Endothelial cell of umbilical vein (primary cell): ENCODE data around the gene NAGLU. TPM values are rescaled to one million over a fixed set of nuclear protein-coding genes. Genes with fewer than 3 reads are reported as not detected.
"Not testable (repeated sequence)": the region's sequence is repeated elsewhere in the genome, so short reads cannot be mapped to it uniquely, and the experiment has no call there.

ENCODE experiments used
- BruUV-seq: library from RNA; stranded (reverse); fragments of 400-500 nt; replicated peaks from 2 replicates; lab custom pipeline; 2021; lab: Mats Ljungman, UMichigan
- CTCF ChIA-PET: fragments of 300-600, 350-600 bp; sonication (Branson Sonifier 250); formaldehyde crosslinking; loops from one replicate; lab custom pipeline; 2021; ENCODE audit warnings: antibody characterized with exemption, inconsistent platforms; lab: Charles Lee
- POLR2A ChIA-PET: fragments of 300-600, 350-600 bp; sonication (Branson Sonifier 250); formaldehyde crosslinking; loops from one replicate; lab custom pipeline; 2021; ENCODE audit warnings: antibody characterized with exemption, inconsistent platforms; lab: Charles Lee
- DNase-seq: peaks from one replicate; pipeline ENCODE4 v3.0.0-alpha.2; 2011; ENCODE audit warnings: low read depth, low spot score
- FAIRE-seq: peaks from 2 replicates; lab custom pipeline; 2011; peaks lifted over from hg19 to GRCh38; lab: Jason Lieb, UNC
- H2AFZ ChIP-seq: 2 replicates; pipeline ENCODE4 v1.6.0; 2012; ENCODE audit warnings: low read depth, low read length, control low read depth, inconsistent platforms
- H3K27ac ChIP-seq: 2 replicates; pipeline ENCODE4 v1.5.1; 2011; ENCODE audit warnings: low read depth, mild to moderate bottlenecking, control low read depth, low read length, moderate library complexity; ENCODE audit not compliant: insufficient read depth
- H3K27me3 ChIP-seq, 2 experiments: 2 replicates each; pipeline versions ENCODE4 v1.6.0 to v1.6.1; 2011; ENCODE audit warnings: low read length in 2 of 2, mixed read lengths in 1 of 2; ENCODE audit not compliant: control insufficient read depth in 2 of 2, insufficient read depth in 2 of 2
- H3K36me3 ChIP-seq, 2 experiments: 2 replicates in 1 of 2; 3 replicates in 1 of 2; pipeline ENCODE4 v1.5.1; 2011; ENCODE audit warnings: low read length in 2 of 2, mild to moderate bottlenecking in 1 of 2, moderate library complexity in 1 of 2; ENCODE audit not compliant: control insufficient read depth in 2 of 2, insufficient read depth in 2 of 2; ENCODE audit errors: extremely low read depth in 1 of 2
- H3K4me1 ChIP-seq: 3 replicates; pipeline ENCODE4 v1.5.1; 2011; ENCODE audit warnings: mild to moderate bottlenecking, low read length; ENCODE audit not compliant: control insufficient read depth, insufficient read depth; ENCODE audit errors: extremely low read depth
- H3K4me2 ChIP-seq: 2 replicates; pipeline ENCODE4 v1.6.1; 2011; ENCODE audit warnings: low read length, control low read depth, mixed read lengths; ENCODE audit not compliant: insufficient read depth
- H3K4me3 ChIP-seq, 3 experiments: fragments of 200-600 bp in 1 of 3; sonication (generic), shearing (Covaris generic) in 1 of 3; replicated peaks in 1 of 3; 2 replicates each; pipeline ENCODE4 v1.5.1; 2011 to 2016; ENCODE audit warnings: control low read depth in 3 of 3, low read length in 3 of 3, mild to moderate bottlenecking in 2 of 3, inconsistent platforms in 1 of 3, low read depth in 1 of 3, moderate library complexity in 1 of 3; ENCODE audit not compliant: insufficient read depth in 1 of 3
- H3K79me2 ChIP-seq: 2 replicates; pipeline ENCODE4 v1.6.0; 2012; ENCODE audit warnings: low read length, inconsistent platforms; ENCODE audit not compliant: control insufficient read depth, insufficient read depth
- H3K9ac ChIP-seq: replicated peaks from 2 replicates; pipeline ENCODE3; 2011; ENCODE audit warnings: low read length, control low read depth; ENCODE audit not compliant: insufficient read depth; ENCODE audit errors: extremely low read depth
- H3K9me1 ChIP-seq: replicated peaks from 3 replicates; pipeline ENCODE4 v1.6.0; 2011; ENCODE audit warnings: mild to moderate bottlenecking, low read length; ENCODE audit not compliant: control insufficient read depth, insufficient read depth; ENCODE audit errors: extremely low read depth
- H3K9me3 ChIP-seq: replicated peaks from 2 replicates; pipeline ENCODE4 v1.5.1; 2012; ENCODE audit warnings: low read length, inconsistent platforms; ENCODE audit not compliant: control insufficient read depth, insufficient read depth
- H4K20me1 ChIP-seq: replicated peaks from 2 replicates; pipeline ENCODE3; 2011; ENCODE audit warnings: mild to moderate bottlenecking, low read length; ENCODE audit not compliant: control insufficient read depth, insufficient read depth; ENCODE audit errors: extremely low read depth
- CTCF ChIP-seq, 2 donors: IDR thresholded peaks; 1 replicate in 1 of 2; 2 replicates in 1 of 2; pipeline ENCODE4 v1.5.1; 2011; ENCODE audit warnings: low read length in 2 of 2, mild to moderate bottlenecking in 2 of 2, moderate library complexity in 2 of 2, control low read depth in 1 of 2, inconsistent platforms in 1 of 2, low read depth in 1 of 2; ENCODE audit not compliant: insufficient read depth in 1 of 2; ENCODE audit errors: extremely low read depth in 1 of 2
- EZH2 ChIP-seq: IDR thresholded peaks from 2 replicates; pipeline ENCODE4 v1.6.1; 2012; ENCODE audit warnings: borderline replicate concordance, low read depth, mild to moderate bottlenecking, moderate library complexity, low read length, inconsistent platforms; ENCODE audit not compliant: severe bottlenecking
- FOS ChIP-seq: IDR thresholded peaks from 2 replicates; pipeline ENCODE4 v1.6.1; 2011; ENCODE audit warnings: mild to moderate bottlenecking, low read length, moderate library complexity, borderline replicate concordance; ENCODE audit not compliant: insufficient read depth
- GATA2 ChIP-seq: IDR thresholded peaks from 2 replicates; pipeline ENCODE4 v1.7.0; 2011; ENCODE audit warnings: low read depth, mild to moderate bottlenecking, moderate library complexity, mixed read lengths, low read length; ENCODE audit not compliant: insufficient read length, insufficient read depth
- JUN ChIP-seq: IDR thresholded peaks from 2 replicates; pipeline ENCODE4 v1.6.1; 2011; ENCODE audit warnings: borderline replicate concordance, low read depth; ENCODE audit not compliant: insufficient read length, insufficient read depth
- MAX ChIP-seq: IDR thresholded peaks from 2 replicates; pipeline ENCODE4 v1.6.1; 2011; ENCODE audit not compliant: insufficient read depth, insufficient read length
- MYC ChIP-seq: IDR thresholded peaks from one replicate; pipeline ENCODE4 v1.6.1; 2011; ENCODE audit warnings: mild to moderate bottlenecking, low read depth, low read length
- POLR2A ChIP-seq: IDR thresholded peaks from 2 replicates; pipeline ENCODE4 v1.6.1; 2012; ENCODE audit warnings: low read depth, mild to moderate bottlenecking, control low read depth, low read length
- POLR2AphosphoS5 ChIP-seq: IDR thresholded peaks from 2 replicates; pipeline ENCODE4 v1.6.1; 2012; ENCODE audit warnings: low read depth, mild to moderate bottlenecking, control low read depth, low read length, moderate library complexity; ENCODE audit not compliant: insufficient read depth
- dilution Hi-C: fragments of 300-500 bp; cut with MboI; formaldehyde crosslinking; loops from one replicate; pipeline ENCODE4 v1.15.0; 2019; ENCODE audit warnings: low sequenced_read_pairs; ENCODE audit not compliant: extremely low pct_ligation_motif_present
- intact Hi-C: fragments of 100-400 bp; cut with micrococcal nuclease; formaldehyde crosslinking; loops from one replicate; pipeline ENCODE4 v1.10.0; 2022
- polyA plus RNA-seq, 4 experiments: library from polyadenylated mRNA; depleted of rRNA in 3 of 4; stranded (reverse) in 3 of 4; unstranded in 1 of 4; fragments of >200 nt; gene quantifications; 2 replicates each; pipeline versions ENCODE4 v1.2.1 to v1.2.3, GENCODE V29; 2011 to 2012; ENCODE audit warnings: missing spikeins in 1 of 4
- total RNA-seq: library from RNA; stranded (reverse); gene quantifications from 2 replicates; pipeline ENCODE4 v1.2.3, GENCODE V29; 2021

The NAGLU gene
- total and polyA plus RNA-seq, 2 donors (not counting 3 experiments of a cell fraction or from before 2014, with no cell fraction given): 50.2 to 54.2 TPM

- Histone ChIP-seq H3K4me2 (peak overlapping the region; percentile 42), H2AFZ (no peak overlapping the region), H3K4me1 (peaks cover 5% of the 10 kb centered on the region), H3K27me3 (no peaks in the 10 kb centered on the region), H3K9me1 (no peaks in the 10 kb centered on the region), H3K9ac (no peak overlapping the region), H3K4me3 (no peak overlapping the region), H3K9me3 (no peaks in the 10 kb centered on the region), H4K20me1 (no peaks in the 10 kb centered on the region), H3K79me2 (peaks cover 10% of the 10 kb centered on the region), H3K27ac (no peak overlapping the region), H3K36me3 (no peaks in the 10 kb centered on the region)
- intact Hi-C loops: no loop called here
- dilution Hi-C loops: no loop called here
- BruUV-seq: no TSS peak
- TF ChIP-seq CTCF (IDR thresholded peaks at IDR 0.05; ENCODE audit: extremely low read depth in 1 of 2, insufficient read depth in 1 of 2, low read depth in 1 of 2, low read length in 2 of 2) (no peak), GATA2 (no peak), JUN (no peak), POLR2AphosphoS5 (no peak), EZH2 (no peak), FOS (no peak), MYC (no peak), POLR2A (no peak), MAX (no peak)
- DNase-seq (no peak), FAIRE-seq (no peak)
- POLR2A ChIA-PET: no interaction called here
- CTCF ChIA-PET: interaction anchor here (0.8 to 1.3 kb wide), 4 partner anchors 9 to 130 kb away, joined by 3 read pairs; no protein-coding TSS in a partner anchor
Observed at GRCh38 chr17:42548993-42549755, 13.1 kb downstream of the NAGLU start.

DNA sequence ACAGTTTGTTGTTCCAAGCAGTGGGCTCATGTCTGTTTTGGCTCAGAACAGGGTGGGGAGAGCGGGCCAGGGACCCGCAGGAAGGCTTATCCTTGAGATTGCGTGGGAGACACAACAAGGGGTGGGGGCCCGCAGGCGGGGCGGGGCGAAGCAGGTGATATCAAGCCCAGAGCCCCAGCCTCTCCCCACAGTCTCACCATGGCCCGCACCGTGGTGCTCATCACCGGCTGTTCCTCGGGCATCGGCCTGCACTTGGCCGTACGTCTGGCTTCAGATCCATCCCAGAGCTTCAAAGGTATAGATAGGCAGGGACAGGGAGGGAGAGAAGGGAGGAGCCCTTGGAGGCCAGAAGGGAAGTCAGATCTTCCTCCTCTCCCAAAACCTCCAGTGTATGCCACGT is 16.7 kb downstream of the NAGLU start, which contains the start of gene HSD17B1:
Gene HSD17B1, plus strand, starts transcription at position 188 of the 400 bp plus-strand sequence. Its CDS starts 11 bp downstream, at position 199.
- H3K9me3 ChIP-seq, H3K4me3 ChIP-seq, H3K27me3 ChIP-seq, H2AFZ ChIP-seq, intact Hi-C loops, FAIRE-seq, H3K9ac ChIP-seq, dilution Hi-C loops, H3K9me1 ChIP-seq, BruUV-seq, POLR2A ChIA-PET, H3K36me3 ChIP-seq, H4K20me1 ChIP-seq, DNase-seq, CTCF ChIA-PET: not testable (repeated sequence)
- H3K4me2 ChIP-seq: peak within 1 kb of the TSS; percentile 58
- peaks cover 14% of the 10 kb centered on the region for H3K4me1 ChIP-seq
- peak within 1 kb of the TSS; percentile 77 for H3K27ac ChIP-seq
- H3K79me2 ChIP-seq: peaks cover 17% of the 10 kb centered on the region
